ENCODE measurements around the gene FSTL4.

FSTL4 gene

DNA sequence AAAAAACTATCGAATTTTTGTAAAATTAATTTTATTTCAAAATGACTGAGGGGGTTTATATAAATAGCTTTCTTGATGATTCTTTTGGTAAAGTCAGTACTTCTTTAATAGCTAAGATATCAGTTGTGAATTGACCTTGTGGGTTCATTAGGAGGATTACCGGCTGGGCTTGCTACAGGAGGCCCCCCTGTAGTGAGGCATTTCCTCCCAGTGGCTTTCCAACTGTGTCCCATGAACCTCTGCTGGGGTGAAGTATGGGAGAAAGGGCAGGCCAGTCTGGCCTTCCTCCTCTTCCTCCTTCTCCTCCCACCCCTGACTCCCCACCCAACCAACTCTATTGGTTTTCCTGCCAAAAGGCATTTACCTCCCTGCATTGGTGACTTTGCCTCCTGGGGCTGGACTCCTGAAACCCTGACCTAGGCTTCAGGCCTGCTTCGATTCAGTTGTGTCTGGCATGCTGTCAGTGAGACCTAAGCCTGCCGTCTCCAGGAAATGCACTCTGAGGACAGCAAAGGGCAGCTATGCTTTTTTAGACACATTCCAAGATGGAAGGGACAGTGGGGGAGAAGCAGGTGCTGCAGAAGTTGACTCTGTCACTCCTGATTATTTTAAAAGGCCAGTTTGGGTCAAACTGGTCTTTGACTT, 415.8 kb downstream of the FSTL4 start:
- DNase-seq: no peak
- no peak overlapping the region for H2AFZ ChIP-seq (ENCODE audit: low read length)
- no peaks in the 10 kb centered on the region for H4K20me1 ChIP-seq (ENCODE audit: insufficient read depth, low read length)
- H3K9me2 ChIP-seq (replicated peaks; ENCODE audit: insufficient read depth, low read length): no peaks in the 10 kb centered on the region
- H3K27ac ChIP-seq (ENCODE audit: low read length): no peak overlapping the region
- TF ChIP-seq EZH2phosphoT487 (IDR thresholded peaks at IDR 0.05; ENCODE audit: low read length): no peak
- H3K9me3 ChIP-seq (replicated peaks; ENCODE audit: insufficient read depth, low read length): no peaks in the 10 kb centered on the region
- no peak overlapping the region for H3K4me3 ChIP-seq (ENCODE audit: low read length)
- no peaks in the 10 kb centered on the region for H3K4me1 ChIP-seq (ENCODE audit: low read length)
- H3F3A ChIP-seq (ENCODE audit: insufficient read depth, low read length): no peaks in the 10 kb centered on the region
- H3K36me3 ChIP-seq (replicated peaks; ENCODE audit: insufficient read depth, low read length): no peaks in the 10 kb centered on the region
- no peak overlapping the region for H3K9ac ChIP-seq (ENCODE audit: low read length)
- no peak overlapping the region for H3K4me2 ChIP-seq (ENCODE audit: low read depth, low read length)
- no peaks in the 10 kb centered on the region for H3K27me3 ChIP-seq (replicated peaks; ENCODE audit: insufficient read depth, low read length)
- no peaks in the 10 kb centered on the region for H3K79me2 ChIP-seq (ENCODE audit: low read length)

- no peaks in the 10 kb centered on the region for H3K27me3 ChIP-seq (replicated peaks; ENCODE audit: insufficient read depth, low read length)
- H2AFZ ChIP-seq (ENCODE audit: low read length): no peak overlapping the region
- no peak overlapping the region for H3K4me3 ChIP-seq (ENCODE audit: low read length)
- H3K4me2 ChIP-seq (ENCODE audit: low read depth, low read length): no peak overlapping the region
- H3K27ac ChIP-seq (ENCODE audit: low read length): no peak overlapping the region
- no peaks in the 10 kb centered on the region for H3K36me3 ChIP-seq (replicated peaks; ENCODE audit: insufficient read depth, low read length)
- no peaks in the 10 kb centered on the region for H3K4me1 ChIP-seq (ENCODE audit: low read length)
- no peak for DNase-seq
- H3K9me2 ChIP-seq (replicated peaks; ENCODE audit: insufficient read depth, low read length): no peaks in the 10 kb centered on the region
- H3K79me2 ChIP-seq (ENCODE audit: low read length): no peaks in the 10 kb centered on the region
- no peak for TF ChIP-seq EZH2phosphoT487 (IDR thresholded peaks at IDR 0.05; ENCODE audit: low read length)
- TF ChIP-seq, protein P1, sequence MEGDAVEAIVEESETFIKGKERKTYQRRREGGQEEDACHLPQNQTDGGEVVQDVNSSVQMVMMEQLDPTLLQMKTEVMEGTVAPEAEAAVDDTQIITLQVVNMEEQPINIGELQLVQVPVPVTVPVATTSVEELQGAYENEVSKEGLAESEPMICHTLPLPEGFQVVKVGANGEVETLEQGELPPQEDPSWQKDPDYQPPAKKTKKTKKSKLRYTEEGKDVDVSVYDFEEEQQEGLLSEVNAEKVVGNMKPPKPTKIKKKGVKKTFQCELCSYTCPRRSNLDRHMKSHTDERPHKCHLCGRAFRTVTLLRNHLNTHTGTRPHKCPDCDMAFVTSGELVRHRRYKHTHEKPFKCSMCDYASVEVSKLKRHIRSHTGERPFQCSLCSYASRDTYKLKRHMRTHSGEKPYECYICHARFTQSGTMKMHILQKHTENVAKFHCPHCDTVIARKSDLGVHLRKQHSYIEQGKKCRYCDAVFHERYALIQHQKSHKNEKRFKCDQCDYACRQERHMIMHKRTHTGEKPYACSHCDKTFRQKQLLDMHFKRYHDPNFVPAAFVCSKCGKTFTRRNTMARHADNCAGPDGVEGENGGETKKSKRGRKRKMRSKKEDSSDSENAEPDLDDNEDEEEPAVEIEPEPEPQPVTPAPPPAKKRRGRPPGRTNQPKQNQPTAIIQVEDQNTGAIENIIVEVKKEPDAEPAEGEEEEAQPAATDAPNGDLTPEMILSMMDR (IDR thresholded peaks at IDR 0.05; ENCODE audit: low read length): no peak
- no peak for TF ChIP-seq EZH2 (optimal IDR thresholded peaks at IDR 0.05; ENCODE audit: low read depth, low read length)
- H3F3A ChIP-seq (ENCODE audit: insufficient read depth, low read length): no peaks in the 10 kb centered on the region
- no peak overlapping the region for H3K9ac ChIP-seq (ENCODE audit: low read length)
- H3K9me3 ChIP-seq (replicated peaks; ENCODE audit: insufficient read depth, low read length): no peaks in the 10 kb centered on the region
- no peaks in the 10 kb centered on the region for H4K20me1 ChIP-seq (ENCODE audit: insufficient read depth, low read length)
Measured at GRCh38 chr5:133195250-133195649, 417.1 kb downstream of the FSTL4 start.

GRCh38 chr5:133193794-133194193, 418.5 kb downstream of the FSTL4 start:
- Histone ChIP-seq H3K9me2 (replicated peaks; ENCODE audit: insufficient read depth, low read length) (no peaks in the 10 kb centered on the region), H3K9ac (ENCODE audit: low read length) (no peak overlapping the region), H3K36me3 (replicated peaks; ENCODE audit: insufficient read depth, low read length) (no peaks in the 10 kb centered on the region), H3K4me2 (ENCODE audit: low read depth, low read length) (no peak overlapping the region), H2AFZ (ENCODE audit: low read length) (no peak overlapping the region), H4K20me1 (ENCODE audit: insufficient read depth, low read length) (no peaks in the 10 kb centered on the region), H3K79me2 (ENCODE audit: low read length) (no peaks in the 10 kb centered on the region), H3K4me1 (ENCODE audit: low read length) (no peaks in the 10 kb centered on the region), H3K27ac (ENCODE audit: low read length) (no peak overlapping the region), H3K27me3 (replicated peaks; ENCODE audit: insufficient read depth, low read length) (no peaks in the 10 kb centered on the region), H3K9me3 (replicated peaks; ENCODE audit: insufficient read depth, low read length) (no peaks in the 10 kb centered on the region), H3K4me3 (ENCODE audit: low read length) (no peak overlapping the region), H3F3A (ENCODE audit: insufficient read depth, low read length) (no peaks in the 10 kb centered on the region)
- no peak for DNase-seq
- TF ChIP-seq, protein P1 (IDR thresholded peaks at IDR 0.05; ENCODE audit: low read length): no peak
- no peak for TF ChIP-seq EZH2 (optimal IDR thresholded peaks at IDR 0.05; ENCODE audit: low read depth, low read length)
- no peak for TF ChIP-seq EZH2phosphoT487 (IDR thresholded peaks at IDR 0.05; ENCODE audit: low read length)

DNA sequence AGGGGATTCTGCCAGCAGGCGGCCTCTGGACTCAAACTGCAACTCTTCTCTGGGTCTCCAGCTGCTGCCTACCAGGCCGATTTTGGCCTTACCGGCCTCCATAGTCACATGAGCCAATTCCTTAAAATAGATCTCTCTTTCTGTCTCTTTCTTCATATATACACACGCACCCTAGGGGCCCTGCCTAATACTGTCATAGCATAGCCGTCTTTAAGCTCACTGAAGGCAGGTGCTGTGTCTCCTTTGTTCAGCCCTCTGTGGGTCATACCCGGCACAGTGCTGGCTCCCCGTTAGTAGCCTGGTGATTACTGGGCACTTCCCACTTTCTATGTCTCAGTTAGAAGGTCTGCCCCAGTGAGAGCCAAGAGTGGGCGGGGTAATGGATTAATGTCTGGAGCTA, 419.6 kb downstream of the FSTL4 start:
- H3K4me2 ChIP-seq (ENCODE audit: low read depth, low read length): no peak overlapping the region

More for the DNA sequence above, 419.6 kb downstream of the FSTL4 start:
- Histone ChIP-seq H3K27ac (ENCODE audit: low read length) (no peak overlapping the region), H3K36me3 (replicated peaks; ENCODE audit: insufficient read depth, low read length) (no peaks in the 10 kb centered on the region), H3K4me3 (ENCODE audit: low read length) (no peak overlapping the region), H3K79me2 (ENCODE audit: low read length) (no peaks in the 10 kb centered on the region), H3K9ac (ENCODE audit: low read length) (no peak overlapping the region), H3K4me1 (ENCODE audit: low read length) (no peaks in the 10 kb centered on the region), H2AFZ (ENCODE audit: low read length) (no peak overlapping the region), H3K9me3 (replicated peaks; ENCODE audit: insufficient read depth, low read length) (no peaks in the 10 kb centered on the region), H3K27me3 (replicated peaks; ENCODE audit: insufficient read depth, low read length) (no peaks in the 10 kb centered on the region), H4K20me1 (ENCODE audit: insufficient read depth, low read length) (no peaks in the 10 kb centered on the region), H3K9me2 (replicated peaks; ENCODE audit: insufficient read depth, low read length) (no peaks in the 10 kb centered on the region), H3F3A (ENCODE audit: insufficient read depth, low read length) (no peaks in the 10 kb centered on the region)
- no peak for DNase-seq
- TF ChIP-seq EZH2 (optimal IDR thresholded peaks at IDR 0.05; ENCODE audit: low read depth, low read length): no peak
- TF ChIP-seq, protein P1 (IDR thresholded peaks at IDR 0.05; ENCODE audit: low read length): no peak
